ENCODE results near the gene ATG16L1. TPM values are rescaled to one million over a fixed set of nuclear protein-coding genes. Genes with fewer than 3 reads are reported as not detected.

Gene ATG16L1
- total and polyA plus RNA-seq, 2 experiments from 2014 or later, result 15.3 to 37.9 TPM

GRCh38 chr2:233234264-233234663 is 17.2 kb upstream of the ATG16L1 start:
- H3K36me3 ChIP-seq (ENCODE audit: insufficient read depth), result no peaks in the 10 kb centered on the region
- H3K79me2 ChIP-seq (replicated peaks; ENCODE audit: insufficient read depth), result no peaks in the 10 kb centered on the region
- TF ChIP-seq REST (IDR thresholded peaks at IDR 0.05; ENCODE audit: unreplicated experiment) (no peak), EZH2 (IDR thresholded peaks at IDR 0.05; ENCODE audit: low read depth, unreplicated experiment) (no peak), CREB1 (CRISPR knock-in tag; IDR thresholded peaks at IDR 0.05; ENCODE audit: low read depth) (no peak), ZNF331 (CRISPR knock-in tag; IDR thresholded peaks at IDR 0.05; ENCODE audit: low read depth) (no peak), ZNF114 (CRISPR knock-in tag; IDR thresholded peaks at IDR 0.05) (no peak), POLR2AphosphoS5 (IDR thresholded peaks at IDR 0.05; ENCODE audit: low read depth) (no peak), EZH2phosphoT487 (IDR thresholded peaks at IDR 0.05; ENCODE audit: unreplicated experiment) (no peak)
- no peak overlapping the region for H3K27ac Mint-ChIP-seq
- no peaks in the 10 kb centered on the region for H3K9me2 ChIP-seq (ENCODE audit: insufficient read depth)
- no peak overlapping the region for H3K27ac ChIP-seq (ENCODE audit: low read depth)
- H3K4me1 ChIP-seq (ENCODE audit: insufficient read depth), result no peaks in the 10 kb centered on the region
- ATAC-seq, result no peak
- H2AFZ ChIP-seq, result no peak overlapping the region
- peaks cover 1% of the 10 kb centered on the region for H3K27me3 Mint-ChIP-seq (ENCODE audit: insufficient read depth, low read depth, poor library complexity)
- H3K36me3 Mint-ChIP-seq (ENCODE audit: low read depth), result no peaks in the 10 kb centered on the region
- H4K20me1 ChIP-seq (replicated peaks; ENCODE audit: insufficient read depth), result no peaks in the 10 kb centered on the region
- H3K4me1 Mint-ChIP-seq, result no peaks in the 10 kb centered on the region
- H3K27me3 ChIP-seq (ENCODE audit: insufficient read depth), result no peaks in the 10 kb centered on the region
- H3K4me2 ChIP-seq, result no peak overlapping the region
- DNase-seq (ENCODE audit: low spot score), result no peak
- H3F3A ChIP-seq (replicated peaks; ENCODE audit: low read depth), result no peaks in the 10 kb centered on the region
- H3K4me3 Mint-ChIP-seq, result no peak overlapping the region
- no peak overlapping the region for H3K4me3 ChIP-seq
- H3K9me3 Mint-ChIP-seq, result no peaks in the 10 kb centered on the region

GRCh38 chr2:233234996-233235395 is 16.5 kb upstream of the ATG16L1 start:
- no peak for DNase-seq (ENCODE audit: low spot score)
- no peaks in the 10 kb centered on the region for H3K9me2 ChIP-seq (ENCODE audit: insufficient read depth)
- Mint-ChIP-seq H3K9me3 (no peaks in the 10 kb centered on the region), H3K27me3 (ENCODE audit: insufficient read depth, low read depth, poor library complexity) (peaks cover 1% of the 10 kb centered on the region), H3K4me3 (no peak overlapping the region), H3K27ac (no peak overlapping the region), H3K36me3 (ENCODE audit: low read depth) (no peaks in the 10 kb centered on the region), H3K4me1 (no peaks in the 10 kb centered on the region)
- H2AFZ ChIP-seq, result no peak overlapping the region
- no peaks in the 10 kb centered on the region for H4K20me1 ChIP-seq (replicated peaks; ENCODE audit: insufficient read depth)
- H3K79me2 ChIP-seq (replicated peaks; ENCODE audit: insufficient read depth), result no peaks in the 10 kb centered on the region
- no peaks in the 10 kb centered on the region for H3K27me3 ChIP-seq (ENCODE audit: insufficient read depth)
- no peak overlapping the region for H3K4me2 ChIP-seq
- H3K36me3 ChIP-seq (ENCODE audit: insufficient read depth), result no peaks in the 10 kb centered on the region
- TF ChIP-seq EZH2phosphoT487 (IDR thresholded peaks at IDR 0.05; ENCODE audit: unreplicated experiment) (no peak), CREB1 (CRISPR knock-in tag; IDR thresholded peaks at IDR 0.05; ENCODE audit: low read depth) (no peak), ZNF462 (CRISPR knock-in tag; IDR thresholded peaks at IDR 0.05) (no peak), POLR2AphosphoS5 (IDR thresholded peaks at IDR 0.05; ENCODE audit: low read depth) (no peak), EZH2 (IDR thresholded peaks at IDR 0.05; ENCODE audit: low read depth, unreplicated experiment) (no peak), ZNF114 (CRISPR knock-in tag; IDR thresholded peaks at IDR 0.05) (no peak), JUNB (IDR thresholded peaks at IDR 0.05; ENCODE audit: unreplicated experiment) (no peak), STAT1 (IDR thresholded peaks at IDR 0.05; ENCODE audit: unreplicated experiment) (no peak), NANOG (IDR thresholded peaks at IDR 0.05; ENCODE audit: borderline replicate concordance) (no peak)
- H3K4me1 ChIP-seq (ENCODE audit: insufficient read depth), result no peaks in the 10 kb centered on the region
- H3K4me3 ChIP-seq, result no peak overlapping the region
- no peak overlapping the region for H3K27ac ChIP-seq (ENCODE audit: low read depth)
- no peak for ATAC-seq
- H3F3A ChIP-seq (replicated peaks; ENCODE audit: low read depth), result no peaks in the 10 kb centered on the region
